ENCODE results near the gene ACCS. TPM values are rescaled to one million over a fixed set of nuclear protein-coding genes. Genes with fewer than 3 reads are reported as not detected.

ACCS gene, protein sequence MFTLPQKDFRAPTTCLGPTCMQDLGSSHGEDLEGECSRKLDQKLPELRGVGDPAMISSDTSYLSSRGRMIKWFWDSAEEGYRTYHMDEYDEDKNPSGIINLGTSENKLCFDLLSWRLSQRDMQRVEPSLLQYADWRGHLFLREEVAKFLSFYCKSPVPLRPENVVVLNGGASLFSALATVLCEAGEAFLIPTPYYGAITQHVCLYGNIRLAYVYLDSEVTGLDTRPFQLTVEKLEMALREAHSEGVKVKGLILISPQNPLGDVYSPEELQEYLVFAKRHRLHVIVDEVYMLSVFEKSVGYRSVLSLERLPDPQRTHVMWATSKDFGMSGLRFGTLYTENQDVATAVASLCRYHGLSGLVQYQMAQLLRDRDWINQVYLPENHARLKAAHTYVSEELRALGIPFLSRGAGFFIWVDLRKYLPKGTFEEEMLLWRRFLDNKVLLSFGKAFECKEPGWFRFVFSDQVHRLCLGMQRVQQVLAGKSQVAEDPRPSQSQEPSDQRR
- 2.1 and 2.5 TPM in 2 replicates for total RNA-seq (2014; rRNA removed; shearing (Covaris generic))

- peak; percentile 84 for DNase-seq (ENCODE audit: low read depth)
Measured at GRCh38 chr11:44065841-44066731, at the start of gene ACCS. Gene ACCS (plus strand): TSS chr11:44066270. CDS start chr11:44067628, 1,358 bp downstream.

- no peak for DNase-seq (ENCODE audit: low read depth)
Measured at GRCh38 chr11:44016546-44017442, 49.3 kb upstream of the ACCS start.

- no peak for DNase-seq (ENCODE audit: low read depth)
Measured at GRCh38 chr11:44017443-44018126, 48.5 kb upstream of the ACCS start.

DNA sequence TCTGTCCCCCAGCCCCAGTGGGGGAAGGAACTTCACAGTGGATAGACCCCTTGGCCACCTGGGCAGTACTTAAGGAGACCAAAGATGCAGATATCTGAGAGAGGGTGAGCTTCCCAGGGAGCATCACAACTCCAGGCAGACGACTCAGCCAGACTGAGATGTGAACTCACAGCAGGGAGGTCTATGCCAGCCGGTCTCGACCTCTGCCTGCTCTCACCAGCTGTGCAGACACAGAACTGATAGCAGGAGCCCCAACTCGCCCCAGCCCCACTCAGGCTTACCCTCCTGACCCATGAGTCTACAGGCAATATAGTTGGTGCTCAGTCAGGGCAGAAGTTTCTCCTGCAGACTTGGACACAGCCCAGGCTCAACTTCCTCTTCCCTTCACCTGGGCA is 47.9 kb upstream of the ACCS start:
- DNase-seq (ENCODE audit: low read depth) = no peak

DNA sequence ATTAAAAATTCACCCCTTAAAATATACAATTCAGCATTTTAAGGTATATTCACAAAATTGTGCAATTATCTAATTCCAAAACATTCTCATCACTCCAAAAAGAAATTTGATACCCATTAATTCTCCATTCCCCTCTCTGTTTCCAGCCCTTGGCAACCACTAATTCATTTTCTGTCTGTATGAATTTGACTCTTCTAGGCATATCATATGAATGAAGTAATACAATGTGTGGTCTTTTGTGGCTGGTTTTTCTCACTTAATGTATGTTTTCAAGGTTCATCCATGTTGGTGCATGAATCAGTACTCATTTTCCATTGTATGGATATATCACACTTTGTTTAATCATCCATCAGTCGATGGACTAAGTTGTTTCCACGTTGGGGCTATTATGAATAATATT is 47.2 kb upstream of the ACCS start:
- DNase-seq (ENCODE audit: low read depth) = no peak

GRCh38 chr11:44024977-44025376 is 41.1 kb upstream of the ACCS start:
- DNase-seq (ENCODE audit: low read depth) = no peak

DNA sequence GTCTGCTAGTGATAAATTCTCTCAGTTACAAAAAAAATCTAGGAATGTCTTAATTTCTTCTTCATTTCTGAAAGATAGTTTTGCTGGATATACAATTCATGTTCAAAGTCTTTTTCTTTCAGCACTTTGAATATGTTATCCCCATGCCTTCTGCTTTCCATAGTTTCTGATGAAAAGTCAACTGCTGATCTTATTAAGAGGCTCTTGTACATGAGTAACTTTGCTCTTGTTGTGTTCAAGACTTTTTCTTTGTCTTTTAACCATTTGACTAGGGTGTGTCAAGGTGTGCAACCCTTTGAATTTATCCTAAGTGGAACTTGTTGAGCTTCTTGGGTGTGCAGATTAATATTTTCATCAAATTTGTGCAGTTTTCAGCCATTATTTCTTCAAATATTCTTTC is 40.3 kb upstream of the ACCS start:
- no peak for DNase-seq (ENCODE audit: low read depth)

- no peak for DNase-seq (ENCODE audit: low read depth)
Measured at GRCh38 chr11:44028401-44028800, 37.7 kb upstream of the ACCS start.

DNA sequence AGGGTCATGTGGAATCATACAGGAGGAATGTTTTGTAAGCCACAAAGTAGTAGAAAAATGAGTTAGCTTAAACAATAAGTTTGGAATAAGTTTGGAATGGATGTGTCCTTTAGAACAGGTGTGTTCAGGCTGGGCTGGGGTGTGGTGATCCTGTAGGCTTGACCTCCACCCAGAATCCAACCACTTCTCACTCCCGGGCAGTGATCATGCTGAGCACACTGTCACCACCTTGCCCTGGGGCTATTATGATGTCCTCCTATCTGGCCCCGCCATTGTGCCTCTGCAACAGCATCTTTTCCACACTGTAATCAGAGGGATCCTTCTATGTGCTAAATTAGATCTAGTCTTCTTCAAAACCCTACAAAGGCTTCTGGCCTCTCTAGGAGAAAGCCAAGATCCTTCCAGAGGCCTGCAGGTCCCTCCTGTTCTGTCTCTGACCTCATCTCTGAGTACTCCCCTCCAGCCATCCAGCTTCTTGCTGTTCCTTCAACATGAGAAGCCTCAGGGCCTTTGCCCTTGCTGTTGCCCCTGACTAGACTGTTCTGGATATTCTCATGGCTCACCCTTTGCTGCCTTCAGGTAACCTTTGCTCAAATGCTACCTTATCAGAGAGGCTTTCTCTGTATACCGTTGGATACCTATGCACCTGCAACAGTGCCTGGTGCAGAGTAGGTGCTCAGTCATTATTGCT is 37.1 kb upstream of the ACCS start:
- no peak for DNase-seq (ENCODE audit: low read depth)

GRCh38 chr11:44029507-44029845 is 36.6 kb upstream of the ACCS start:
- no peak for DNase-seq (ENCODE audit: low read depth)

- DNase-seq (ENCODE audit: low read depth) = peak; percentile 22
Measured at GRCh38 chr11:44029977-44030911, 35.8 kb upstream of the ACCS start.

GRCh38 chr11:44030996-44031395 is 35.1 kb upstream of the ACCS start:
- no peak for DNase-seq (ENCODE audit: low read depth)

GRCh38 chr11:44031549-44031948 is 34.5 kb upstream of the ACCS start:
- DNase-seq (ENCODE audit: low read depth) = no peak

GRCh38 chr11:44032299-44033085 is 33.6 kb upstream of the ACCS start:
- peak; percentile 49 for DNase-seq (ENCODE audit: low read depth)

DNA sequence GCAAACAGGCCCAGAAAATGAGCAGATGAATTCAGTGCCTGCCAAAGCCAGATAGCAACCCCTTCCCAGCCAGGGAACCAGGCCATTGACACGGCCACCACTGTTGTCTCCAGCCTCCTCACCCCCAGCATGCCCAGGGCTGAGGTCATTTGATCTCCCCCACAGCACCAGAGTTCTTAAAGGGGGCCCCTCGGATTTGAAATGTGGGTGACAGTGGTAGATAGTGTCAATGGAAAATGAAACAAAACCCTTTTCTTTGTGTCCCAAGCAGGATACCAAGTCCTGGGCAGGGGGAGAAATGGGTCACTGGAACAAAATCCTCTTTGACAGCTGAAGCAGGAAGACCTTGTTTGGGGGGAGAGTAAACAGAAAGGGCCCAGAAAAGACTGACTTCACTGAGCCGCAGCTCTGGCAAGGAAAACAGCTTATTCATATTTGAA is 32.6 kb upstream of the ACCS start:
- DNase-seq (ENCODE audit: low read depth) = no peak

DNA sequence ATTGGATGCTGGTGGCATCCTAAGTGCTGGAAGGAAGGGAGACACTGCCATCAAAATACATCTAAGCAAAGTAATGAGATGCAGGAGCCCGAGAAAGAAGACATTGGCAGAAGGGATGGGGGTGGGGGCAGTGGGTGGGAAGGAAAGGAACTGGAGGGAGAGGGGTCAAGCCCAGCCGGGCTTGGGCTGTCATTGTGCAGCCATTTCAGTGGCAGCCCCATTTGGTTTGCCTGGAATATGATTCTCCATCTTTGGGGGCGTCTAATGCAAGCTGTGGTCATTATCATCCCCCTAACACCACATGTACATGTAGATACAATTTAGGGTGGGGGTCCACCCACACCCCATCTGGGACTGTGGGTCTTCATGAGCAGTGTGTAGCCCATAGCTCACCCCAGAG is 32.2 kb upstream of the ACCS start:
- DNase-seq (ENCODE audit: low read depth) = no peak

GRCh38 chr11:44034639-44035038 is 31.4 kb upstream of the ACCS start:
- no peak for DNase-seq (ENCODE audit: low read depth)

Measured in RPMI7951 (cell line).